K562 (cell line): Measurements from ENCODE around the gene PIP5K1B. TPM values are rescaled to one million over a fixed set of nuclear protein-coding genes. Genes with fewer than 3 reads are reported as not detected.

ENCODE experiments used
- ARID1B ChIP-seq: fragments of 450-650 bp; IDR thresholded peaks from 2 replicates; pipeline ENCODE4 v1.6.1; 2016; ENCODE audit warnings: antibody characterized with exemption, mild to moderate bottlenecking, inconsistent platforms
- ASH1L ChIP-seq: fragments of 450-650 bp; IDR thresholded peaks from 2 replicates; pipeline ENCODE4 v1.6.1; 2018; ENCODE audit warnings: borderline replicate concordance, mild to moderate bottlenecking, low read depth; ENCODE audit not compliant: partially characterized antibody
- CBFA2T3 ChIP-seq: fragments of 450-650 bp; IDR thresholded peaks from 2 replicates; pipeline ENCODE4 v1.6.1; 2017
- E2F5 ChIP-seq: sonication (generic); formaldehyde crosslinking; IDR thresholded peaks from 2 replicates; pipeline ENCODE4 v1.8.0; 2022; ENCODE audit warnings: mild to moderate bottlenecking, missing genetic modification reagents
- KDM1A ChIP-seq, 2 experiments: fragments of 450-650 bp; IDR thresholded peaks; 2 replicates each; pipeline ENCODE4 v1.6.1; 2016; ENCODE audit warnings: mild to moderate bottlenecking in 2 of 2
- MBD1 ChIP-seq: fragments of 250-450 bp; sonication (Bioruptor Pico); IDR thresholded peaks from 2 replicates; pipeline ENCODE4 v1.8.0; 2022; ENCODE audit warnings: inconsistent platforms
- MEIS2 ChIP-seq: fragments of 450-650 bp; IDR thresholded peaks from 2 replicates; pipeline ENCODE4 v1.6.1; 2014; ENCODE audit warnings: mild to moderate bottlenecking; ENCODE audit not compliant: partially characterized antibody
- NFRKB ChIP-seq: fragments of 450-650 bp; IDR thresholded peaks from 2 replicates; pipeline ENCODE4 v1.6.1; 2016; ENCODE audit warnings: low read depth
- RBM25 ChIP-seq: fragments of 200-400 bp; formaldehyde crosslinking; IDR thresholded peaks from 2 replicates; pipeline ENCODE4 v1.6.1; 2018; ENCODE audit warnings: low read length, low read depth, moderate library complexity; ENCODE audit not compliant: severe bottlenecking
- SMARCA4 ChIP-seq: fragments of 450-650 bp; IDR thresholded peaks from 2 replicates; pipeline ENCODE4 v1.6.1; 2016
- SUPT5H ChIP-seq: fragments of 450-650 bp; IDR thresholded peaks from 2 replicates; pipeline ENCODE4 v1.6.1; 2016
- ZHX1 ChIP-seq: fragments of 150-350 bp; conservative IDR thresholded peaks from 2 replicates; pipeline ENCODE4 v1.6.1; 2014; ENCODE audit warnings: low read length
- polyA plus RNA-seq, 8 experiments: library from polyadenylated mRNA; depleted of rRNA in 4 of 8; stranded (reverse) in 5 of 8; unstranded in 3 of 8; fragments of >200 nt; fragmentation: Nextera tagmentation in 2 of 8; fragmentation: Illumina TruSeq in 1 of 8; extraction: Ambion mirVana in 2 of 8; extraction: Trizol in 1 of 8; gene quantifications; 2 replicates each; pipeline versions ENCODE4 v1.2.1 to v1.2.3, GENCODE V29; 2011 to 2014; ENCODE audit warnings: inconsistent platforms in 1 of 8, missing spikeins in 1 of 8
- total RNA-seq, 7 experiments: library from RNA; depleted of rRNA in 6 of 7; stranded (reverse); fragments of >200 nt in 6 of 7; fragmentation: Illumina TruSeq in 2 of 7; extraction: Trizol in 2 of 7; gene quantifications; 2 replicates each; pipeline versions ENCODE4 v1.2.1 to v1.2.3, GENCODE V29; 2011 to 2021; ENCODE audit warnings: low replicate concordance in 1 of 7
- TF ChIP-seq, protein P1 (sequence below): fragments of 250-450 bp; sonication (Bioruptor Pico); IDR thresholded peaks from 2 replicates; pipeline ENCODE4 v1.4.0; 2020
- TF ChIP-seq, protein P2 (sequence below): fragments of 450-650 bp; IDR thresholded peaks from 2 replicates; pipeline ENCODE4 v1.6.1; 2016; ENCODE audit warnings: low read depth

Gene PIP5K1B
- total and polyA plus RNA-seq, 9 of the 15 experiments (the other 6 are each of a cell fraction or from before 2014, with no cell fraction given) = 3.1 to 12.9 (median 7.4) TPM

GRCh38 chr9:68794898-68795297 lies 89.9 kb downstream of the PIP5K1B start (continued):
- TF ChIP-seq MEIS2 = peak; percentile 20
- TF ChIP-seq RBM25 = peak; percentile 31
- no peak for TF ChIP-seq ZHX1
- TF ChIP-seq ASH1L = no peak
- no peak for TF ChIP-seq SUPT5H
- no peak for TF ChIP-seq MBD1 (CRISPR knock-in tag)
- peak in 1 of 2 experiments; percentile 39; a peak in 1 of 4 replicates for TF ChIP-seq KDM1A (IDR thresholded peaks at IDR 0.05)
- peak; percentile 42; the same call in 1 of the 2 replicates for TF ChIP-seq ARID1B
- no peak for TF ChIP-seq NFRKB
- TF ChIP-seq E2F5 (CRISPR knock-in tag) = no peak
- TF ChIP-seq SMARCA4 = 0 out of 2 replicates have a peak, but pooled peaks have one; percentile 26
- TF ChIP-seq, protein P1, sequence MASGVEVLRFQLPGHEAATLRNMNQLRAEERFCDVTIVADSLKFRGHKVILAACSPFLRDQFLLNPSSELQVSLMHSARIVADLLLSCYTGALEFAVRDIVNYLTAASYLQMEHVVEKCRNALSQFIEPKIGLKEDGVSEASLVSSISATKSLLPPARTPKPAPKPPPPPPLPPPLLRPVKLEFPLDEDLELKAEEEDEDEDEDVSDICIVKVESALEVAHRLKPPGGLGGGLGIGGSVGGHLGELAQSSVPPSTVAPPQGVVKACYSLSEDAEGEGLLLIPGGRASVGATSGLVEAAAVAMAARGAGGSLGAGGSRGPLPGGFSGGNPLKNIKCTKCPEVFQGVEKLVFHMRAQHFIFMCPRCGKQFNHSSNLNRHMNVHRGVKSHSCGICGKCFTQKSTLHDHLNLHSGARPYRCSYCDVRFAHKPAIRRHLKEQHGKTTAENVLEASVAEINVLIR = no peak
- TF ChIP-seq, protein P2, sequence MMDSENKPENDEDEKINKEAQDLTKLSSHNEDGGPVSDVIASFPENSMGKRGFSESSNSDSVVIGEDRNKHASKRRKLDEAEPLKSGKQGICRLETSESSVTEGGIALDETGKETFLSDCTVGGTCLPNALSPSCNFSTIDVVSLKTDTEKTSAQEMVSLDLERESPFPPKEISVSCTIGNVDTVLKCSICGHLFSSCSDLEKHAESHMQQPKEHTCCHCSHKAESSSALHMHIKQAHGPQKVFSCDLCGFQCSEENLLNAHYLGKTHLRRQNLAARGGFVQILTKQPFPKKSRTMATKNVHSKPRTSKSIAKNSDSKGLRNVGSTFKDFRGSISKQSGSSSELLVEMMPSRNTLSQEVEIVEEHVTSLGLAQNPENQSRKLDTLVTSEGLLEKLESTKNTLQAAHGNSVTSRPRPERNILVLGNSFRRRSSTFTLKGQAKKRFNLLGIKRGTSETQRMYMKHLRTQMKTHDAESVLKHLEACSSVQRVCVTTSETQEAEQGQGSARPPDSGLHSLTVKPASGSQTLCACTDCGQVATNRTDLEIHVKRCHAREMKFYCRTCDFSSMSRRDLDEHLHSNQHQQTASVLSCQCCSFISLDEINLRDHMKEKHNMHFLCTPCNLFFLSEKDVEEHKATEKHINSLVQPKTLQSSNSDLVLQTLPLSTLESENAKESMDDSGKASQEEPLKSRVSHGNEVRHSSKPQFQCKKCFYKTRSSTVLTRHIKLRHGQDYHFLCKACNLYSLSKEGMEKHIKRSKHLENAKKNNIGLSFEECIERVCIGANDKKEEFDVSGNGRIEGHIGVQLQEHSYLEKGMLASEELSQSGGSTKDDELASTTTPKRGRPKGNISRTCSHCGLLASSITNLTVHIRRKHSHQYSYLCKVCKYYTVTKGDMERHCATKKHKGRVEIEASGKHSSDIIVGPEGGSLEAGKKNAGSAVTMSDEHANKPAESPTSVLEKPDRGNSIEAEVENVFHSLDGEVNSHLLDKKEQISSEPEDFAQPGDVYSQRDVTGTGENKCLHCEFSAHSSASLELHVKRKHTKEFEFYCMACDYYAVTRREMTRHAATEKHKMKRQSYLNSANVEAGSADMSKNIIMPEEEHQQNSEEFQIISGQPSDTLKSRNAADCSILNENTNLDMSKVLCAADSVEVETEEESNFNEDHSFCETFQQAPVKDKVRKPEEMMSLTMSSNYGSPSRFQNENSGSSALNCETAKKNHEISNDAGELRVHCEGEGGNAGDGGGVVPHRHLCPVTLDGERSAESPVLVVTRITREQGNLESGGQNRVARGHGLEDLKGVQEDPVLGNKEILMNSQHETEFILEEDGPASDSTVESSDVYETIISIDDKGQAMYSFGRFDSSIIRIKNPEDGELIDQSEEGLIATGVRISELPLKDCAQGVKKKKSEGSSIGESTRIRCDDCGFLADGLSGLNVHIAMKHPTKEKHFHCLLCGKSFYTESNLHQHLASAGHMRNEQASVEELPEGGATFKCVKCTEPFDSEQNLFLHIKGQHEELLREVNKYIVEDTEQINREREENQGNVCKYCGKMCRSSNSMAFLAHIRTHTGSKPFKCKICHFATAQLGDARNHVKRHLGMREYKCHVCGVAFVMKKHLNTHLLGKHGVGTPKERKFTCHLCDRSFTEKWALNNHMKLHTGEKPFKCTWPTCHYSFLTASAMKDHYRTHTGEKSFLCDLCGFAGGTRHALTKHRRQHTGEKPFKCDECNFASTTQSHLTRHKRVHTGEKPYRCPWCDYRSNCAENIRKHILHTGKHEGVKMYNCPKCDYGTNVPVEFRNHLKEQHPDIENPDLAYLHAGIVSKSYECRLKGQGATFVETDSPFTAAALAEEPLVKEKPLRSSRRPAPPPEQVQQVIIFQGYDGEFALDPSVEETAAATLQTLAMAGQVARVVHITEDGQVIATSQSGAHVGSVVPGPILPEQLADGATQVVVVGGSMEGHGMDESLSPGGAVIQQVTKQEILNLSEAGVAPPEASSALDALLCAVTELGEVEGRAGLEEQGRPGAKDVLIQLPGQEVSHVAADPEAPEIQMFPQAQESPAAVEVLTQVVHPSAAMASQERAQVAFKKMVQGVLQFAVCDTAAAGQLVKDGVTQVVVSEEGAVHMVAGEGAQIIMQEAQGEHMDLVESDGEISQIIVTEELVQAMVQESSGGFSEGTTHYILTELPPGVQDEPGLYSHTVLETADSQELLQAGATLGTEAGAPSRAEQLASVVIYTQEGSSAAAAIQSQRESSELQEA = no peak
- TF ChIP-seq CBFA2T3 = 0 out of 2 replicates have a peak, but pooled peaks have one; percentile 2
